PFSK-1 (cell line): ENCODE measurements around the gene LYSMD3.

ENCODE experiments used
- POLR2AphosphoS5 ChIP-seq: IDR thresholded peaks from 2 replicates; pipeline ENCODE4 v1.6.1; 2012; ENCODE audit warnings: low read depth, mild to moderate bottlenecking, control low read depth, low read length, moderate library complexity
- SIN3A ChIP-seq: IDR thresholded peaks from 2 replicates; pipeline ENCODE4 v1.6.1; 2012; ENCODE audit warnings: mild to moderate bottlenecking, low read length, moderate library complexity, borderline replicate concordance; ENCODE audit not compliant: insufficient read depth
- TAF1 ChIP-seq: IDR thresholded peaks from 2 replicates; pipeline ENCODE4 v1.6.1; 2012; ENCODE audit warnings: low read length, control low read depth, borderline replicate concordance; ENCODE audit not compliant: insufficient read depth
- TF ChIP-seq, protein P1 (sequence below), 2 experiments: IDR thresholded peaks; 2 replicates each; pipeline versions ENCODE4 v1.6.1 to v1.8.0; 2011 to 2012; ENCODE audit warnings: low read depth in 2 of 2, low read length in 2 of 2, control low read depth in 1 of 2, inconsistent platforms in 1 of 2, mild to moderate bottlenecking in 1 of 2, moderate library complexity in 1 of 2; ENCODE audit not compliant: insufficient read depth in 1 of 2

- TF ChIP-seq, protein P1, sequence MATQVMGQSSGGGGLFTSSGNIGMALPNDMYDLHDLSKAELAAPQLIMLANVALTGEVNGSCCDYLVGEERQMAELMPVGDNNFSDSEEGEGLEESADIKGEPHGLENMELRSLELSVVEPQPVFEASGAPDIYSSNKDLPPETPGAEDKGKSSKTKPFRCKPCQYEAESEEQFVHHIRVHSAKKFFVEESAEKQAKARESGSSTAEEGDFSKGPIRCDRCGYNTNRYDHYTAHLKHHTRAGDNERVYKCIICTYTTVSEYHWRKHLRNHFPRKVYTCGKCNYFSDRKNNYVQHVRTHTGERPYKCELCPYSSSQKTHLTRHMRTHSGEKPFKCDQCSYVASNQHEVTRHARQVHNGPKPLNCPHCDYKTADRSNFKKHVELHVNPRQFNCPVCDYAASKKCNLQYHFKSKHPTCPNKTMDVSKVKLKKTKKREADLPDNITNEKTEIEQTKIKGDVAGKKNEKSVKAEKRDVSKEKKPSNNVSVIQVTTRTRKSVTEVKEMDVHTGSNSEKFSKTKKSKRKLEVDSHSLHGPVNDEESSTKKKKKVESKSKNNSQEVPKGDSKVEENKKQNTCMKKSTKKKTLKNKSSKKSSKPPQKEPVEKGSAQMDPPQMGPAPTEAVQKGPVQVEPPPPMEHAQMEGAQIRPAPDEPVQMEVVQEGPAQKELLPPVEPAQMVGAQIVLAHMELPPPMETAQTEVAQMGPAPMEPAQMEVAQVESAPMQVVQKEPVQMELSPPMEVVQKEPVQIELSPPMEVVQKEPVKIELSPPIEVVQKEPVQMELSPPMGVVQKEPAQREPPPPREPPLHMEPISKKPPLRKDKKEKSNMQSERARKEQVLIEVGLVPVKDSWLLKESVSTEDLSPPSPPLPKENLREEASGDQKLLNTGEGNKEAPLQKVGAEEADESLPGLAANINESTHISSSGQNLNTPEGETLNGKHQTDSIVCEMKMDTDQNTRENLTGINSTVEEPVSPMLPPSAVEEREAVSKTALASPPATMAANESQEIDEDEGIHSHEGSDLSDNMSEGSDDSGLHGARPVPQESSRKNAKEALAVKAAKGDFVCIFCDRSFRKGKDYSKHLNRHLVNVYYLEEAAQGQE (IDR thresholded peaks at IDR 0.05; ENCODE audit: insufficient read depth in 1 of 2, low read depth in 2 of 2, low read length in 2 of 2) = no peak
- TF ChIP-seq POLR2AphosphoS5 (no peak), SIN3A (no peak), TAF1 (no peak)
Observed at GRCh38 chr5:90557391-90557790, 28.0 kb upstream of the LYSMD3 start.
